Peyer's patch (tissue), 4 donors: ENCODE measurements around the gene OSBPL10. TPM values are rescaled to one million over a fixed set of nuclear protein-coding genes. Genes with fewer than 3 reads are reported as not detected.
A peak's percentile ranks its signal among the peaks of the same experiment; 100 is the strongest.

Experiments
- DNase-seq, 3 donors: peaks; one replicate each; pipeline ENCODE4 v3.0.0-alpha.2; 2017 to 2019
- H3K27ac ChIP-seq, 4 donors: fragments of 200-600 bp; sonication (generic); one replicate each; pipeline ENCODE4 v1.5.1; 2016 to 2019
- H3K27me3 ChIP-seq, 2 donors: fragments of 200-600 bp; sonication (generic); one replicate each; pipeline ENCODE4 v1.5.1; 2019
- H3K36me3 ChIP-seq, 3 donors: fragments of 200-600 bp; sonication (generic); one replicate each; pipeline ENCODE4 v1.5.1; 2016 to 2019
- H3K4me1 ChIP-seq, 4 donors: fragments of 200-600 bp; sonication (generic); one replicate each; pipeline ENCODE4 v1.5.1; 2016 to 2019
- H3K4me3 ChIP-seq, 4 donors: fragments of 200-600 bp; sonication (generic); 1 replicate in 3 of 4; 2 replicates in 1 of 4; pipeline ENCODE4 v1.5.1; 2016 to 2019; ENCODE audit warnings: mild to moderate bottlenecking in 1 of 4
- H3K9me3 ChIP-seq, 4 donors: fragments of 200-600 bp; sonication (generic); one replicate each; pipeline ENCODE4 v1.5.1; 2016 to 2019; ENCODE audit warnings: mild to moderate bottlenecking in 1 of 4
- CTCF ChIP-seq, 6 experiments: fragments of 450-650 bp in 4 of 6; fragments of 200-600 bp in 2 of 6; sonication (generic) in 1 of 6; IDR thresholded peaks; one replicate each; pipeline ENCODE4 v1.5.1; 2017 to 2019; ENCODE audit warnings: antibody characterized with exemption in 6 of 6, mild to moderate bottlenecking in 3 of 6, moderate library complexity in 1 of 6
- POLR2A ChIP-seq, 2 donors: fragments of 450-650 bp; IDR thresholded peaks; one replicate each; pipeline ENCODE4 v1.5.1; 2017; ENCODE audit warnings: antibody characterized with exemption in 2 of 2, mild to moderate bottlenecking in 2 of 2, moderate library complexity in 2 of 2
- total RNA-seq, 4 donors: library from RNA; depleted of rRNA; stranded (reverse); fragments of >200 nt; gene quantifications; one replicate each; pipeline ENCODE4 v1.1.0, GENCODE V29; 2016

Gene OSBPL10
- total RNA-seq, 4 donors from 2014 or later, result 18.5 to 128 (median 60.5) TPM

GRCh38 chr3:31729082-31729481 lies 252.0 kb downstream of the OSBPL10 start:
- H3K27ac ChIP-seq, result no peak overlapping the region
- TF ChIP-seq CTCF (IDR thresholded peaks at IDR 0.05) (no peak), POLR2A (IDR thresholded peaks at IDR 0.05) (no peak)
- no peak overlapping the region for H3K4me3 ChIP-seq
- no peaks in the 10 kb centered on the region for H3K9me3 ChIP-seq
- H3K4me1 ChIP-seq, result no peaks in the 10 kb centered on the region
- no peaks in the 10 kb centered on the region for H3K36me3 ChIP-seq
- no peaks in the 10 kb centered on the region for H3K27me3 ChIP-seq
- no peak for DNase-seq

DNA sequence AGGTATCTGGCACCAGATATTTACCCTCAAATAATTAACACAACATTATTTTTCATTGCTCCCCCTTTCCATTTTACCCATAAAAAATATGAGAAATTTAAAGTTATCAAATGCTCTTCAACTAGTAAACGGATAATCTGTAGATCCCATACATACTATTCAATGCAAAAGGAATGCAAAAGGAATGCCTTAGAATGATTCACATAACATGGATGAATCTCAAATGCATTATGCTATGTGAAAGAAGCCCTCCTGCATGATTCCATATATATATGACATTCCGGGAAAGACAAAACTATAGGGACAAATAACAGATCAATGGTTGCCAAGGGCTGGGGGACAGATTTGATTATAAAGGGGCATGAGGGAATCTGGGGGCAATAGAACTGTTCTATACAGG lies 252.7 kb downstream of the OSBPL10 start:
- TF ChIP-seq CTCF (IDR thresholded peaks at IDR 0.05), result no peak
- no peak for TF ChIP-seq POLR2A (IDR thresholded peaks at IDR 0.05)
- H3K4me1 ChIP-seq, result no peaks in the 10 kb centered on the region
- H3K9me3 ChIP-seq, result no peaks in the 10 kb centered on the region
- H3K4me3 ChIP-seq, result no peak overlapping the region
- H3K27me3 ChIP-seq, result no peaks in the 10 kb centered on the region
- DNase-seq, result no peak
- H3K36me3 ChIP-seq, result no peaks in the 10 kb centered on the region
- no peak overlapping the region for H3K27ac ChIP-seq

DNA sequence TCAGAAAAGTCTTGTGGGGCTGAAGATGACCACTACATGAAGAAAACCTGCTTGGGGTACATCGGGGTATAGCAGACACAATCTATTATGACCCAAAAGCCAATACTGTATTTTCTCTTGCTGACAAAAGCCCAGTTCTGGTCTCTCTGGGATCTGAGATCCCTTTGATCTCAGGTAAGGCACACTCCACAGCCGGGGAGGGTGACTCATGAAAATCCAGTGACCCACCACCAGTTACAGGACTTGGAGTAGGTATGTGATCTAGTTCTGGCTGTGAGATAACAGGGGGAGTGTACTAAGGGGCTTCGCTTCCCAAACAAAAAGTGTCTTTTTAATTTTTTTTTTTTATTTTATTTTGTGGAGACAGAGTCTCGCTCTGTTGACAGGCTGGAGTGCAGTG lies 255.1 kb downstream of the OSBPL10 start:
- H3K4me1 ChIP-seq, result no peaks in the 10 kb centered on the region
- TF ChIP-seq CTCF (IDR thresholded peaks at IDR 0.05), result no peak
- H3K4me3 ChIP-seq, result no peak overlapping the region
- no peaks in the 10 kb centered on the region for H3K27me3 ChIP-seq
- no peaks in the 10 kb centered on the region for H3K36me3 ChIP-seq
- no peak overlapping the region for H3K27ac ChIP-seq
- H3K9me3 ChIP-seq, result no peaks in the 10 kb centered on the region
- DNase-seq, result no peak

DNA sequence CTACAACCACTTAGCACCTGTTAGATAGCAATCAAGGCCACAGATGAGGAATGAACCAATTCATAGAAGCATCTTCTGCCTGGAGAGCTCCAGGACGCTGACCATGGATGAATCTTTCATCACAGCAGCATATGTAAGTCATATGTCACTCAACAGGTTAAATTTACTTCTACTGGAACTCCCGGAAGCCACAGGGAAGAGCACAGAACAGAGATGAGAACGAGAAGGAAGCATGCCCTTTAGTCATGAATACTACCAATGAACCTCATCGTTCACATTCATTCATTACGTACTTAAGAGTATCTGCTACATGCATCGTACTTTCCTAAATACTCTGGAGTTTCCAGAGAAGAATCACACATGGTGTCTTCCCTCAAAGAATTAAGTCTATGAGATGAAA lies 255.5 kb downstream of the OSBPL10 start:
- Histone ChIP-seq H3K4me1 (no peaks in the 10 kb centered on the region), H3K36me3 (no peaks in the 10 kb centered on the region), H3K9me3 (no peaks in the 10 kb centered on the region), H3K4me3 (no peak overlapping the region), H3K27me3 (no peaks in the 10 kb centered on the region), H3K27ac (no peak overlapping the region)
- TF ChIP-seq POLR2A (IDR thresholded peaks at IDR 0.05) (no peak), CTCF (IDR thresholded peaks at IDR 0.05) (no peak)
- DNase-seq, result no peak

- no peak for DNase-seq
- TF ChIP-seq CTCF (IDR thresholded peaks at IDR 0.05) (peak in 2 of 6 experiments; percentile 24 to 26), POLR2A (IDR thresholded peaks at IDR 0.05) (no peak)
- H3K9me3 ChIP-seq, result no peaks in the 10 kb centered on the region
- H3K27me3 ChIP-seq, result no peaks in the 10 kb centered on the region
- no peak overlapping the region for H3K27ac ChIP-seq
- H3K36me3 ChIP-seq, result no peaks in the 10 kb centered on the region
- H3K4me1 ChIP-seq, result no peaks in the 10 kb centered on the region
- no peak overlapping the region for H3K4me3 ChIP-seq
These were observed 256.4 kb downstream of the OSBPL10 start for GRCh38 chr3:31724651-31725050.

GRCh38 chr3:31724116-31724515 lies 256.9 kb downstream of the OSBPL10 start:
- TF ChIP-seq POLR2A (IDR thresholded peaks at IDR 0.05), result no peak
- Histone ChIP-seq H3K4me3 (no peak overlapping the region), H3K36me3 (no peaks in the 10 kb centered on the region), H3K27me3 (no peaks in the 10 kb centered on the region), H3K4me1 (no peaks in the 10 kb centered on the region), H3K9me3 (no peaks in the 10 kb centered on the region), H3K27ac (no peak overlapping the region)
- no peak for DNase-seq
